HuH-7 (cell line): ENCODE results near the gene ZFR2.
"Not testable (repeated sequence)": the region's sequence is repeated elsewhere in the genome, so short reads cannot be mapped to it uniquely, and the experiment has no call there.

ENCODE experiments used
- DNase-seq: peaks from one replicate; pipeline ENCODE4 v3.0.0; 2011; ENCODE audit warnings: low spot score

The ZFR2 gene

GRCh38 chr19:3836887-3837286 is 32.0 kb downstream of the ZFR2 start:
- DNase-seq: no peak

DNA sequence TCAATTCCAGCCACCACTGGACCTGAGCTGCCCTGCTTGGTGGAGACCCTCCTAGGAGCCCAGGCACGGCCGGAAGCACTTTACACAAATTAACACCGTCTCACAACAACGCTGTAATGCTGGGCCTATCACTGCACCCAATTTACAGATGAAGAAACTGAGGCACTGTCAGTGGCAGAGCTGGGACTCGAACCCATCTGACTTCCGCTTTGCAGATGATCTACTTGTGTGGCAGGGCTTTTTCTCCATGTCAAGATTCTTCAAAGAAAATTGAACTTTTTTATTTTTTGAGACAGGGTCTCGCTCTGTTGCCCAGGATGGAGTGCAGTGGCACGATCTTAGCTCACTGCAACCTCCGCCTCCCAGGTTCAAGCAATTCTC is 33.8 kb downstream of the ZFR2 start:
- DNase-seq: no peak

DNA sequence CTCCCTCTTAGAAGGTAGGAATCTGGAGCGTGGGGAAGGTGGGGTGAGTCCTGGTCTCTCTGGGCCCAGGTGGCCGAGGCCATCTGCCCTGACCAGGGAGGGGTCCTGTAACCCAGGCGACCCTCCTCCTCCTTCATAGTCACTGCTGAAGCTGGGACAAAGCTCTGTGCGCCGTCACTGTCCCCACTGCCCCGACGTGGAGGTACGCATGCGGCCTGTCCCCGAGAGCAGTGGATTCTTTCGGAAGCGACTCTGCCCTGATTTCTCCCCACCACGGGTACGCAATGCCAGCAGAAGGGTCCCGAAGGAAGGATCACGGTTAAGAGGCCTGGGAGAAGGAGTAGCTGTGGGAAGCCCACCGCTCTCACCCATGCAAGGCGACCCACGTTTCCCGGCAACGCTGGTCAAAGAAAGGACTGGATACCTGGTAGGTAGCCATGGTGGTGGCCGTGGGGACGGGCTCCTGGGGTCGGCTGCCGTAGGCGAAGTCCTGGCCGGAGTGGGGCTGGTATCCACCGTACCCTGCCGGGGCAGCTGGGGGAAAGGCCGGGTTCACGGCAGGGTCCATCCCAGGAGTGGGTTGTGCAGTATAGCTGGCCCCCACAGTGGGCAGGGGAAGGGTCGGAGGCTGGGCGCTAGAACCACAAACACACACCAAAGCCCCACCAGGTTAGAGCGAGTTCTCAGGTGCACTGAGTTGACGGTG is 34.3 kb downstream of the ZFR2 start:
- no peak for DNase-seq

DNA sequence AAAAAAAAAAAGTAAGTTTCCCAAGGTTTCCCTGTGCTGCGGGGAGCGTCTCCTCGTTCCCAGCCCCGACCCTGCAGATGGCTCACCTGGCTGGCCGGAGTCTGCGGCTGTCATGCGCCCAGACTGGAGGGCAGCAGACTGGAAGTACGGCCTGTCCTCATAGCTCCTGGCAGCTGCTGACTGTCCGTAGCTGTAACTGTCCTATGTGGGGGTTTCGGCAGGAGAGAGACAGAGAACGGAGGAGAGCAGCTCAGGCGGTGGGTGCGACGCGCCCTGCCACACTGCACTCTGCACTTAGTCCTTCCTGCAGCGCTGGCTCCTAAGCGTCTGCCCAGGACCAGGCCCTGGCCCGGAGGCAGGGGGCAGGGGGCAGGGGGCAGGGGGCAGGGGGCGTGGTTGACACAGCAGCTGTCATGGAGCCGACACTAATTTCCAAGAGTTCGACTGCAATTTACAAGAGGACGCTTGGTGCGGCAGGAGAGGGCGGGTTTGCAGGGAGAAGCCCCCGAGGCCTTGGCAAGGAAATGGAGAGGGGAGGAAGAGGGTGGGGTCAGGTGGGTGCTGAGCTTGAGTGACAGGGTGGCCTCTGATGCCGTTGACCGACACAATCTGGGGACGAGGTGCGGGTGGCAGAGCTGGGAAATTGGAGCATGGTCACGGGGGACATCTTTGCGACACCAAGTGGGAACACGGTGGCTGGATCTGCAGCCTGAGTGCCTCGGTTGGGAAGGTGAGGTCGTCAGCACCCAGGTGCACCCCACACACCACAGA is 35.1 kb downstream of the ZFR2 start:
- no peak for DNase-seq

DNA sequence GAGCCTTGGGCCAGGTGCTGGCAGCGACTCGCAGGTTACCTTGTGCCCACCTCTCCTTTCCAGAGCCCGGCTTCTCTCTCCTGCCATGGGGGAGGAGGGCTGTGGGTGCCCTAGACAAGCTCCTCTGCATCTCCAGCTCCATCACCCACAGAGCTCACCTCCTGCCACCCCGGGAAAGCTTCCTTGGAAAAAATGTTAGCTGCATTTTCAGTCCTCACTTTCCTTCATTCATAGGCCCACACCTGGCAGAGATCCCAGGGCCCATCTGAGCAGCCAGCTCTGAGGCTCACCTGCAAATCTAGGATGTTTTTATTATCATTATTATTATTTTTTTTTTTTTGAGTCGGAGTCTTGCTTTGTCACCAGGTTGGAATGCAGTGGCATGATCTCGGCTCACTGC is 36.8 kb downstream of the ZFR2 start:
- no peak for DNase-seq

GRCh38 chr19:3831601-3832000 is 37.2 kb downstream of the ZFR2 start:
- no peak for DNase-seq

- no peak for DNase-seq
These were observed 37.9 kb downstream of the ZFR2 start for GRCh38 chr19:3830621-3831589.

- DNase-seq: no peak
These were observed 41.5 kb downstream of the ZFR2 start for GRCh38 chr19:3827306-3827705.

DNA sequence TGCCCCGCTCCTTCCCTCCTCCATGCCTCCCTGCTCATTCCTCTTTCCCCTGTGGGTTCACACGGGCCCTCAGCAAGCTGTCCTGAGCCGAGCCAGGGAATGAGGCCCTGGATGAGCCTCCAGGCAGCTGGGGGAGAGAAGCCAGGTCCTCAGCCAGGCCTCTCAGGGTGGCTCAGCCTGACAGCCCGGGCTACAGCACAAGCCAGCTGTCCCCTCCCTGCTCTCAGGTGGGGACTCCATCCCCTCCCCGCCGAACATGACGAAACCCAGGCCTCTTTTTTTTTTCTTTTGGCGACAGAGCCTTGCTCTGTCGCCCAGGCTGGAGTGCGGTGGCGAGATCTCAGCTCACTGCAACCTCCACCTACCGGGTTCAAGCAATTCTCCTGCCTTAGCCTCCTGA is 42.7 kb downstream of the ZFR2 start:
- no peak for DNase-seq

- no peak for DNase-seq
These were observed 43.4 kb downstream of the ZFR2 start for GRCh38 chr19:3825286-3825956.

- no peak for DNase-seq
These were observed 45.5 kb downstream of the ZFR2 start for GRCh38 chr19:3823350-3823713.

DNA sequence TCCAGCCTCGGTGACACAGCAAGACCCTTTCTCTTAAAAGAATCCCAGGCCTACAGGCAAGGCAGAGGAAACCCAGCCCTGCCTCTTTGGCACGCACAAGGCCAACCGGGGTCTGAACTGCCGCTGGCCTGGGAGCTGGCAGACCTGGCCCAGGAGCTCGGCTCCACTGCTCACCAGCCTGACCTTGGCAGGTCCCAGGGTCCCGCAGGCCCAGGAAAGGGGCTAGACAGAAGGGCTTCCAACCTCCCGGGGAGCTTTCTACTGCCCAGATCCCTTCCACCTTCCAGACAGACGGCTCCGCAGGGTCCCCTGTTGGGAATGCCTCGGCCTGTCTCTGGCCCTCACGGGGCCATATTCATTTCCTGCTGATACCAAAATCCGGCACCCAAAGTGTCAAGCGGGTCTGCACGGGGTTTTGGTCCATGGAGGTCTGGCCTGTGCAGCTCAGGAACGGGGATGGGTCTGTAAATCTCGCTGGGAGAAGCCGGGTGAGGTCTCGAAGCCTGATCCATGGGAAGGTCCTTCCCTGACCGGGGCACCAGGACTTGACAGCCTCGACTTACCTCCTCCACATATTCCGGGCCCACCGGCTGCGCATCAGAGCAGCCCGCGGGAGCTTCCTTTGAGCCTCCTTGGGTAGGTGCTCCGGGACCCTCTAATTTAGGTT is 46.0 kb downstream of the ZFR2 start:
- DNase-seq: no peak

GRCh38 chr19:3821857-3822364 is 46.9 kb downstream of the ZFR2 start:
- peak; percentile 87 for DNase-seq

GRCh38 chr19:3821156-3821555 is 47.7 kb downstream of the ZFR2 start:
- DNase-seq: no peak

DNA sequence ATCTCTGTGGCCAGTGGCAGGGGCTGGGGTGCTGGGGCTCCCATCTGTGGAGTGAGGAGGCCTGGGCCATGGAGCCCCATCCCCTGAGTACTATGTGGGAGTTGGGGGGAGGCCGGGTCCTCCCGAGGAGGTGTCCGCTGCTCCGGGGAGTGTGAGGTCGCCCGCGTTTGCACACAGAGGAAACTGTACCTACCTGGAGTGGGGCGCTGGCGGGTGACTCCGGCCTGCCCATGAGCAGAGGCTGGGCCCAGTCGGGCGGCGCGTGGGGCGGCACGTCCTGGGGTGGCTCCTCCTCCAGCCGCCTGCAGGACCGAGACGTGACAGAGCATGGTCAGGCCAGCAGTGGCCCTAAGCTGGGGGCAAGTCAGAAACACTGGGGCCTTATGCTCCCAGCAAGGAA is 48.8 kb downstream of the ZFR2 start:
- no peak for DNase-seq

GRCh38 chr19:3818918-3819317 is 49.9 kb downstream of the ZFR2 start:
- no peak for DNase-seq

- DNase-seq: no peak
These were observed 50.4 kb downstream of the ZFR2 start for GRCh38 chr19:3818466-3818865.

DNA sequence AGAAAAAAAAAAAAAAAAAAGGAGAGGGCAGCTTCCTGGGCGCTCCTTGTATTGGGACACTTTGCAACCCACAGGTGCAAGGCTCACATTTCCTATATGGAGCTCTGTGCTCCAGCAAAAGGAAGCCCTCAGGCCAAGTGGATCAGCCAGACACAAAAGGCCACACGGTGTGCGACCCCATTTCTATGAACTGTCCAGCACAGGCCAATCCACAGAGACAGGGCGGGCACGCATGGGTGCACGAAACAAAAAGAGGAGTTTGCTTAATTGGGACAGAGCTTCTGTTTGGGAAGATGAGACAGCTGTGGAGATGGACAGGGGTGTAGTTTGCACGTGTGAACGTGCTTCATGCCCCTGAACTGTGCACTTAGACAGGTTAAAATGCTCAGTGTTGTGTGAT is 51.1 kb downstream of the ZFR2 start:
- no peak for DNase-seq

DNA sequence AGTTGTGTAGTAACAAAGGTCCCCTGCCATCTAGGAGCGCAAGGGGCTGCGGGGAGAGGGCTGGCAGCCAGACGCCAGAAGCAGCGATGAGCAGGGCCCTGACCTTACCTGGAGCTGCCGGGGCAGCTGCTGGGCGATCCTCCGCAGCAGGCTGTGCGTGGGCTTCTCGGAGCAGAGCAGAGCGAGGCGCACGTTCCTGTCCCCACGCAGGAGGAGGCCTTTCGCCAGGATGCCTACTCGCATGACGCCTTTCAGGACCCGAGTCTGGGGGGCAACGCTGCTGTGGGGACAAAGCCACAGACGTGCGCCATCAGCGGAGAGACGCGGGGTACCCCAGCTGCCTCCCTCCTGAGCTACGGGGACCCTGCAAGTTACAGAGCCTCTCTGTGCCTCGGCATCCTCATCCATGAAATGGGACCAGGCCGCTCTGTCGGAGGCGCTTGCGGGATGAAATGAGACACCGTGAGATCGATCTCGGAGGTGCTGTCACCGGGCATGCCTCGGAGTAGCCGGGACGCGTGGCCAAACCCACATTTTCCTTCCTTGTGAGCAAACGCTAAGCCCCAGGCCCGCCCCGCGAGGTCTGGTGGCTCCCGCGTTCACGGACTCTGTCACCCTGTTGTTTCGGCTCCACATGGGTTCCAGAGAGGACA is 52.1 kb downstream of the ZFR2 start:
- no peak for DNase-seq

DNA sequence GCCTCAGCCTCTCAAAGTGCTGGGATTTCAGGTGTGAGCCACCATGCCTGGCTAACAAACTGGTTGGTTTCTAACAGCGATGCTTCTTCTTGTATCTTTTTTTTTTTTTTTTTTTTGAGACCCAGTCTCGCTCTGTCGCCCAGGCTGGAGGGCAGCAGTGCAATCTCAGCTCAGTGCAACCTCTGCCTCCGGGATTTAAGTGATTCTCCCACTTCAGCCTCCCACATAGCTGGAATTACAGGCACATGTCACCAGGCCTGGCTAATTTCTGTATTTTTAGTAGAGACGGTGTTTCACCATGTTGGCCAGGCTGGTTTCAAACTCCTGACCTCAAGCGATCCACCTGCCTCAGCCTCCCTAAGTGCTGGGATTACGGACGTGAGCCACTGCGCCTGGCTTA is 52.7 kb downstream of the ZFR2 start:
- DNase-seq: not testable (repeated sequence)

DNA sequence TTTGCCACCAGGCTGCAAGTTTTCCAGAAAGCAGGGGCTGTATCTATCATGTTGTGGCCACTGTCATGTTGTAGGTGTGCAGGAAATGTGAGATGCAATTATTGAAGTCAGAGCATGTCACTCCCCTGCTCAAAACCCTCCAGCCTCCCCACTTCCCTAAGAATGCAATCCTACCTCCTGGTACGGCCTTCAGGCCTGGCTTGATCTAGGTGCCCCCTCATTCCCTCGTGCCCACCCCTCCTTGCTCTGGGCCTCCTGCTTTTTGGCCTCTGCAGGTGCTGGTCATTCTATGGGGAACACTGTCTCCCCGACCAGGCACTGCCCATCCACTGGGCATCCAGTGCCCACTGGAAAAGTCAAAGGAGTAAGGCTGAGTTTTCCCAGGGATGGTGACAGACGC is 54.2 kb downstream of the ZFR2 start:
- no peak for DNase-seq
